GM23338 (cell line): ENCODE measurements around the gene TMC2. TPM values are rescaled to one million over a fixed set of nuclear protein-coding genes. Genes with fewer than 3 reads are reported as not detected.

Experiments
- ATAC-seq: fragments of 200-7000 bp; cut with Tn5 transposase; 3 replicates; pipeline ENCODE4 v1.9.1; 2020
- DNase-seq: peaks from one replicate; pipeline ENCODE4 v3.0.0-alpha.2; 2015; ENCODE audit warnings: low spot score
- H2AFZ ChIP-seq: fragments of 200-600 bp; sonication (generic); 2 replicates; pipeline ENCODE4 v1.8.0; 2016; ENCODE audit warnings: antibody characterized with exemption, mild to moderate bottlenecking, moderate library complexity
- H3F3A ChIP-seq: fragments of 200-600 bp; sonication (generic); replicated peaks from 2 replicates; pipeline ENCODE4 v1.8.0; 2017; ENCODE audit warnings: antibody characterized with exemption, mixed run types, low read depth
- H3K27ac ChIP-seq: fragments of 200-600 bp; sonication (generic); 2 replicates; pipeline ENCODE4 v1.6.1; 2016; ENCODE audit warnings: low read depth
- H3K27me3 ChIP-seq: fragments of 200-600 bp; sonication (generic); 2 replicates; pipeline ENCODE4 v1.8.0; 2016; ENCODE audit warnings: mild to moderate bottlenecking, mixed run types, moderate library complexity; ENCODE audit not compliant: insufficient read depth
- H3K36me3 ChIP-seq: fragments of 200-600 bp; sonication (generic); 2 replicates; pipeline ENCODE4 v1.8.0; 2016; ENCODE audit warnings: mild to moderate bottlenecking; ENCODE audit not compliant: insufficient read depth
- H3K4me1 ChIP-seq: fragments of 200-600 bp; sonication (generic); 2 replicates; pipeline ENCODE4 v1.8.0; 2016; ENCODE audit warnings: mild to moderate bottlenecking, moderate library complexity; ENCODE audit not compliant: insufficient read depth
- H3K4me2 ChIP-seq: fragments of 200-600 bp; sonication (generic); 2 replicates; pipeline ENCODE4 v1.7.1; 2017; ENCODE audit warnings: mixed run types
- H3K4me3 ChIP-seq: fragments of 200-600 bp; sonication (generic); 2 replicates; pipeline ENCODE4 v1.6.1; 2016; ENCODE audit warnings: mixed run types
- H3K79me2 ChIP-seq: fragments of 200-600 bp; sonication (generic); replicated peaks from 2 replicates; pipeline ENCODE4 v1.8.0; 2017; ENCODE audit warnings: mild to moderate bottlenecking; ENCODE audit not compliant: insufficient read depth
- H3K9me2 ChIP-seq: fragments of 200-600 bp; sonication (generic); 2 replicates; pipeline ENCODE4 v1.8.0; 2017; ENCODE audit not compliant: insufficient read depth
- H4K20me1 ChIP-seq: fragments of 200-600 bp; sonication (generic); replicated peaks from 2 replicates; pipeline ENCODE4 v1.8.0; 2017; ENCODE audit warnings: mild to moderate bottlenecking; ENCODE audit not compliant: insufficient read depth
- H3K27ac Mint-ChIP-seq: 2 replicates; pipeline ENCODE4 v1.8.0; 2020; ENCODE audit warnings: inconsistent platforms, mild to moderate bottlenecking, moderate library complexity, mixed read lengths
- H3K27me3 Mint-ChIP-seq: 3 replicates; pipeline ENCODE4 v1.8.0; 2022; ENCODE audit warnings: low read depth, mild to moderate bottlenecking, moderate library complexity, mixed read lengths, inconsistent platforms; ENCODE audit not compliant: insufficient read depth, poor library complexity
- H3K36me3 Mint-ChIP-seq: 3 replicates; pipeline ENCODE4 v1.8.0; 2021; ENCODE audit warnings: low read depth, mild to moderate bottlenecking, inconsistent platforms, moderate library complexity, mixed read lengths
- H3K4me1 Mint-ChIP-seq: 3 replicates; pipeline ENCODE4 v1.8.0; 2020; ENCODE audit warnings: mild to moderate bottlenecking, inconsistent platforms, mixed read lengths
- H3K4me3 Mint-ChIP-seq: 3 replicates; pipeline ENCODE4 v1.8.0; 2021; ENCODE audit warnings: moderate library complexity, mild to moderate bottlenecking, inconsistent platforms, mixed read lengths
- H3K9me3 Mint-ChIP-seq: 3 replicates; pipeline ENCODE4 v1.8.0; 2020; ENCODE audit warnings: moderate library complexity, mild to moderate bottlenecking, inconsistent platforms, mixed read lengths
- CREB1 ChIP-seq: fragments of 250-450 bp; sonication (Bioruptor Pico); IDR thresholded peaks from 2 replicates; pipeline ENCODE4 v1.5.0; 2020; ENCODE audit warnings: low read depth, mild to moderate bottlenecking, moderate library complexity
- EZH2 ChIP-seq: fragments of 200-600 bp; sonication (generic); IDR thresholded peaks from one replicate; pipeline ENCODE4 v1.8.0; 2017; ENCODE audit warnings: antibody characterized with exemption, mild to moderate bottlenecking, low read depth; ENCODE audit not compliant: unreplicated experiment
- EZH2phosphoT487 ChIP-seq: fragments of 200-600 bp; sonication (generic); IDR thresholded peaks from one replicate; pipeline ENCODE4 v1.8.1; 2018; ENCODE audit warnings: antibody characterized with exemption; ENCODE audit not compliant: unreplicated experiment
- JUNB ChIP-seq: IDR thresholded peaks from one replicate; pipeline ENCODE4 v1.6.1; 2016; ENCODE audit warnings: antibody characterized with exemption; ENCODE audit not compliant: unreplicated experiment
- NANOG ChIP-seq: IDR thresholded peaks from 2 replicates; pipeline ENCODE4 v1.6.1; 2016; ENCODE audit warnings: antibody characterized with exemption, borderline replicate concordance
- POLR2AphosphoS5 ChIP-seq: IDR thresholded peaks from 2 replicates; pipeline ENCODE4 v1.6.1; 2016; ENCODE audit warnings: antibody characterized with exemption, low read depth
- STAT1 ChIP-seq: IDR thresholded peaks from one replicate; pipeline ENCODE4 v1.6.1; 2016; ENCODE audit warnings: antibody characterized with exemption; ENCODE audit not compliant: unreplicated experiment
- ZNF114 ChIP-seq: fragments of 250-450 bp; sonication (Bioruptor Pico); IDR thresholded peaks from 2 replicates; pipeline ENCODE4 v1.5.0; 2020; ENCODE audit warnings: mild to moderate bottlenecking, moderate library complexity
- polyA plus RNA-seq: library from polyadenylated mRNA; unstranded; fragments of >200 nt; fragmentation: Nextera tagmentation; extraction: Ambion mirVana; gene quantifications from 2 replicates; pipeline ENCODE4 v1.2.1, GENCODE V29; 2016
- total RNA-seq: library from RNA; depleted of rRNA; stranded (reverse); fragments of >200 nt; shearing (Covaris generic); gene quantifications from 2 replicates; pipeline ENCODE4 v1.2.3, GENCODE V29; 2014
- TF ChIP-seq, protein P1 (sequence below): IDR thresholded peaks from 2 replicates; pipeline ENCODE4 v1.6.1; 2016; ENCODE audit warnings: antibody characterized with exemption
- TF ChIP-seq, protein P2 (sequence below), 2 experiments: fragments of 200-600 bp in 1 of 2; sonication (generic) in 1 of 2; conservative IDR thresholded peaks; 2 replicates each; pipeline versions ENCODE4 v1.5.1 to v1.6.1; 2016 to 2017; ENCODE audit warnings: antibody characterized with exemption in 2 of 2, low read depth in 2 of 2, mild to moderate bottlenecking in 2 of 2, moderate library complexity in 1 of 2
- TF ChIP-seq, protein P3 (sequence below): IDR thresholded peaks from one replicate; pipeline ENCODE4 v1.6.1; 2018; ENCODE audit warnings: antibody characterized with exemption; ENCODE audit not compliant: unreplicated experiment

TMC2 gene
- total and polyA plus RNA-seq, 2 experiments from 2014 or later = not detected

DNA sequence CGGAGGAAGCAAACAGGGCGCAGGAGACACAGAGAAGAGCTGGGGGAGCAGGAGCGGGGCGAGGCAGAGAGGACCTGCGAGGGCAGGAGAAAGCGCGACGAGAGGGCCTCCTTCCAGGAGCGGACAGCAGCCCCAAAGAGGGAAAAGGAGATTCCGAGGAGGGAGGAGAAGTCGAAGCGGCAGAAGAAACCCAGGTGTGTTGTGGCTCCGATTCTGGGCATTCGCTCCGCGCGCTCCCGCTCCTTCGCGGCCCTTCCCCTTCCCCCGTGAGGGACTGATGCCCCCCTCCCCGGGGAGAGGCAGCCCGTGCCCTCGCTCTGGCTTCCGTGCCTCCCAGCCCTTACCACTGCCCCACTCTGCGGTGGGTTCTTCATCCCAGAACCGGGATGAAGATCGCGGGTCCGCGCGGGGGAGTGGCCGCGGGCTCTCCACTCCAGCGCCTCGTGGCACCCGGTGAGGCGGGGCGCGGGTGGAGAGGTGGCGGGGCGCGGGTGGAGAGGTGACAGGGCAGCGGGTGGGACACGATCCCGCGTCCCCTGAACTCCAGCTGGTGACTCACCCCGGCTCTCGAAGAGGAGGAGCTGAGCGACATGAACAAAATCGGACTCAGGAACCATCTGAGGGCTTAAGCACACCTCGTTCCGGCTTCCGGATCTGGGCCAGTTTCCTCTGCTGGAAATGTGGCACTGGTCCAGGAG is 22.4 kb downstream of the TMC2 start:
- TF ChIP-seq, protein P1, sequence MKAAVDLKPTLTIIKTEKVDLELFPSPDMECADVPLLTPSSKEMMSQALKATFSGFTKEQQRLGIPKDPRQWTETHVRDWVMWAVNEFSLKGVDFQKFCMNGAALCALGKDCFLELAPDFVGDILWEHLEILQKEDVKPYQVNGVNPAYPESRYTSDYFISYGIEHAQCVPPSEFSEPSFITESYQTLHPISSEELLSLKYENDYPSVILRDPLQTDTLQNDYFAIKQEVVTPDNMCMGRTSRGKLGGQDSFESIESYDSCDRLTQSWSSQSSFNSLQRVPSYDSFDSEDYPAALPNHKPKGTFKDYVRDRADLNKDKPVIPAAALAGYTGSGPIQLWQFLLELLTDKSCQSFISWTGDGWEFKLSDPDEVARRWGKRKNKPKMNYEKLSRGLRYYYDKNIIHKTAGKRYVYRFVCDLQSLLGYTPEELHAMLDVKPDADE = no peak
- TF ChIP-seq EZH2 (peak; percentile 36), POLR2AphosphoS5 (no peak), ZNF114 (CRISPR knock-in tag) (no peak), NANOG (no peak), STAT1 (no peak), JUNB (no peak)
- Histone ChIP-seq H3K79me2 (no peaks in the 10 kb centered on the region), H3K4me3 (peak overlapping the region; percentile 70), H3K4me2 (peak overlapping the region; percentile 94), H3K4me1 (no peaks in the 10 kb centered on the region), H3K36me3 (no peaks in the 10 kb centered on the region), H3K27me3 (peaks cover 68% of the 10 kb centered on the region), H4K20me1 (no peaks in the 10 kb centered on the region; the same call in 1 of the 2 replicates), H2AFZ (peak overlapping the region; percentile 95), H3K9me2 (no peaks in the 10 kb centered on the region), H3F3A (no peaks in the 10 kb centered on the region), H3K27ac (no peak overlapping the region)
- DNase-seq (peak; percentile 15), ATAC-seq (peak; percentile 72)
- Mint-ChIP-seq H3K27me3 (peaks cover 35% of the 10 kb centered on the region), H3K4me1 (peaks cover 6% of the 10 kb centered on the region), H3K36me3 (no peaks in the 10 kb centered on the region), H3K9me3 (no peaks in the 10 kb centered on the region), H3K27ac (no peak overlapping the region), H3K4me3 (peak overlapping the region; percentile 75)

DNA sequence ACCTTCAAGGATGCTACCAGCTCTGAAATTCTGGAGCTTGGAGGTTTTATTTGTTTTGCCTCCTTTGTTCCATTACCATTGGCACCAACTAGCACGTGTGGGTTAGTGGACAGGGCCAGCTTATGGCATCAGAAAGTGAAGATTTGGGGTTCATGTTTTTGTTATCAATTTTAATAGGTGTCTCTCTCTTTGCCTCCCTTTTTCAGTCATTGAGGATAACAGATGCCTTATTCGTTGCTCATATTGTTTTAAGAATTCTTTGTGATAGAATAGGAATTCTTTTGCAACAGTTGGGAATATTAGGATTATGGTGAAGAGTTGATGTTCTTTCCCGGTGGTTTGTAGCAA is 22.9 kb downstream of the TMC2 start:
- peaks cover 6% of the 10 kb centered on the region for H3K4me1 Mint-ChIP-seq
- H3K27ac Mint-ChIP-seq = no peak overlapping the region
- Histone ChIP-seq H3F3A (no peaks in the 10 kb centered on the region), H3K9me2 (no peaks in the 10 kb centered on the region), H3K27ac (no peak overlapping the region), H4K20me1 (no peaks in the 10 kb centered on the region; the same call in 1 of the 2 replicates), H3K79me2 (no peaks in the 10 kb centered on the region), H3K4me3 (peak overlapping the region; percentile 70), H3K36me3 (no peaks in the 10 kb centered on the region), H3K4me2 (peak overlapping the region; percentile 94), H3K27me3 (peaks cover 68% of the 10 kb centered on the region), H2AFZ (peak overlapping the region; percentile 95; the same call in 1 of the 2 replicates), H3K4me1 (no peaks in the 10 kb centered on the region)
- H3K27me3 Mint-ChIP-seq = peaks cover 36% of the 10 kb centered on the region
- H3K36me3 Mint-ChIP-seq = no peaks in the 10 kb centered on the region
- H3K9me3 Mint-ChIP-seq = no peaks in the 10 kb centered on the region
- TF ChIP-seq EZH2phosphoT487 (no peak), ZNF114 (CRISPR knock-in tag) (no peak), EZH2 (no peak), CREB1 (CRISPR knock-in tag) (no peak)
- TF ChIP-seq, protein P2, sequence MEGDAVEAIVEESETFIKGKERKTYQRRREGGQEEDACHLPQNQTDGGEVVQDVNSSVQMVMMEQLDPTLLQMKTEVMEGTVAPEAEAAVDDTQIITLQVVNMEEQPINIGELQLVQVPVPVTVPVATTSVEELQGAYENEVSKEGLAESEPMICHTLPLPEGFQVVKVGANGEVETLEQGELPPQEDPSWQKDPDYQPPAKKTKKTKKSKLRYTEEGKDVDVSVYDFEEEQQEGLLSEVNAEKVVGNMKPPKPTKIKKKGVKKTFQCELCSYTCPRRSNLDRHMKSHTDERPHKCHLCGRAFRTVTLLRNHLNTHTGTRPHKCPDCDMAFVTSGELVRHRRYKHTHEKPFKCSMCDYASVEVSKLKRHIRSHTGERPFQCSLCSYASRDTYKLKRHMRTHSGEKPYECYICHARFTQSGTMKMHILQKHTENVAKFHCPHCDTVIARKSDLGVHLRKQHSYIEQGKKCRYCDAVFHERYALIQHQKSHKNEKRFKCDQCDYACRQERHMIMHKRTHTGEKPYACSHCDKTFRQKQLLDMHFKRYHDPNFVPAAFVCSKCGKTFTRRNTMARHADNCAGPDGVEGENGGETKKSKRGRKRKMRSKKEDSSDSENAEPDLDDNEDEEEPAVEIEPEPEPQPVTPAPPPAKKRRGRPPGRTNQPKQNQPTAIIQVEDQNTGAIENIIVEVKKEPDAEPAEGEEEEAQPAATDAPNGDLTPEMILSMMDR (conservative IDR thresholded peaks at IDR 0.05; ENCODE audit: low read depth in 2 of 2) = no peak
- TF ChIP-seq, protein P3, sequence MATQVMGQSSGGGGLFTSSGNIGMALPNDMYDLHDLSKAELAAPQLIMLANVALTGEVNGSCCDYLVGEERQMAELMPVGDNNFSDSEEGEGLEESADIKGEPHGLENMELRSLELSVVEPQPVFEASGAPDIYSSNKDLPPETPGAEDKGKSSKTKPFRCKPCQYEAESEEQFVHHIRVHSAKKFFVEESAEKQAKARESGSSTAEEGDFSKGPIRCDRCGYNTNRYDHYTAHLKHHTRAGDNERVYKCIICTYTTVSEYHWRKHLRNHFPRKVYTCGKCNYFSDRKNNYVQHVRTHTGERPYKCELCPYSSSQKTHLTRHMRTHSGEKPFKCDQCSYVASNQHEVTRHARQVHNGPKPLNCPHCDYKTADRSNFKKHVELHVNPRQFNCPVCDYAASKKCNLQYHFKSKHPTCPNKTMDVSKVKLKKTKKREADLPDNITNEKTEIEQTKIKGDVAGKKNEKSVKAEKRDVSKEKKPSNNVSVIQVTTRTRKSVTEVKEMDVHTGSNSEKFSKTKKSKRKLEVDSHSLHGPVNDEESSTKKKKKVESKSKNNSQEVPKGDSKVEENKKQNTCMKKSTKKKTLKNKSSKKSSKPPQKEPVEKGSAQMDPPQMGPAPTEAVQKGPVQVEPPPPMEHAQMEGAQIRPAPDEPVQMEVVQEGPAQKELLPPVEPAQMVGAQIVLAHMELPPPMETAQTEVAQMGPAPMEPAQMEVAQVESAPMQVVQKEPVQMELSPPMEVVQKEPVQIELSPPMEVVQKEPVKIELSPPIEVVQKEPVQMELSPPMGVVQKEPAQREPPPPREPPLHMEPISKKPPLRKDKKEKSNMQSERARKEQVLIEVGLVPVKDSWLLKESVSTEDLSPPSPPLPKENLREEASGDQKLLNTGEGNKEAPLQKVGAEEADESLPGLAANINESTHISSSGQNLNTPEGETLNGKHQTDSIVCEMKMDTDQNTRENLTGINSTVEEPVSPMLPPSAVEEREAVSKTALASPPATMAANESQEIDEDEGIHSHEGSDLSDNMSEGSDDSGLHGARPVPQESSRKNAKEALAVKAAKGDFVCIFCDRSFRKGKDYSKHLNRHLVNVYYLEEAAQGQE = no peak
- DNase-seq (no peak), ATAC-seq (no peak)
- peak overlapping the region; percentile 75 for H3K4me3 Mint-ChIP-seq
